PC-3 (cell line): ENCODE measurements around the gene CBFA2T3.

Source experiments
- EZH2 ChIP-seq: fragments of 300-600 bp; sonication (generic); IDR thresholded peaks from one replicate; pipeline ENCODE4 v1.6.1; 2017; ENCODE audit warnings: antibody characterized with exemption, mild to moderate bottlenecking, low read length; ENCODE audit not compliant: unreplicated experiment
- TF ChIP-seq, protein P1 (sequence below): fragments of 300-600 bp; sonication (generic); conservative IDR thresholded peaks from 2 replicates; pipeline ENCODE4 v1.5.1; 2017; ENCODE audit warnings: antibody characterized with exemption, low read depth, mild to moderate bottlenecking, low read length

DNA sequence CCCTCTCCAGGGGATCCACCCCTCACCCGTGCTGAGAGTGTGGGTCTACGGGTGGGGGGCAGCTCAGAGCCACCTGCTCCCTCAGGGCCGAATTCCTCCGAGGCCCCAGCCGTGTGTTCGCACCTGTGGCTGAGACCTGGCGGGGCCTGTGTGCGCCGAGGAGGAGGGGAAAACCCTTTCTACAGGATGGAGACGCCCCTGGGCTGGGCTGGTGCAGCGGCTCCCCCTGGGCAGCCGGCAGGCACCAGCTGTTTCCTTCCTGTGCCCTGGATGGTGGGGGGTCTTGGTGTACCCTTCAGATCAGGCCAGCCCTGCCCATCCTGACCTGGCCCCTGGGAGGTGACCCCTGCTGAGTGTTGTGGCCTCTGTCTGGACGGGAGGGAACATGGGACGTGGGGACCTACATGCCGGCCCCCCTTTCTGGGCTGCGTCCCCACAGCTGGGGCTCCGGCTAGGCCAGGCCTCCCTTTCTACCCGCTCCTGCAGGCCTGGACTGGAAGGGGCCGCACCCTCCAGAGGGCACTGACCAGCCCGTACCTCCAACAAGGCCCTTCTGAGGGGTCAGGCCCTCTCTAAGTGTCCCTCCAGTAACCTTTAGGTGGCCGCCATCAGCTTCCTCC is 82.2 kb downstream of the CBFA2T3 start:
- TF ChIP-seq, protein P1, sequence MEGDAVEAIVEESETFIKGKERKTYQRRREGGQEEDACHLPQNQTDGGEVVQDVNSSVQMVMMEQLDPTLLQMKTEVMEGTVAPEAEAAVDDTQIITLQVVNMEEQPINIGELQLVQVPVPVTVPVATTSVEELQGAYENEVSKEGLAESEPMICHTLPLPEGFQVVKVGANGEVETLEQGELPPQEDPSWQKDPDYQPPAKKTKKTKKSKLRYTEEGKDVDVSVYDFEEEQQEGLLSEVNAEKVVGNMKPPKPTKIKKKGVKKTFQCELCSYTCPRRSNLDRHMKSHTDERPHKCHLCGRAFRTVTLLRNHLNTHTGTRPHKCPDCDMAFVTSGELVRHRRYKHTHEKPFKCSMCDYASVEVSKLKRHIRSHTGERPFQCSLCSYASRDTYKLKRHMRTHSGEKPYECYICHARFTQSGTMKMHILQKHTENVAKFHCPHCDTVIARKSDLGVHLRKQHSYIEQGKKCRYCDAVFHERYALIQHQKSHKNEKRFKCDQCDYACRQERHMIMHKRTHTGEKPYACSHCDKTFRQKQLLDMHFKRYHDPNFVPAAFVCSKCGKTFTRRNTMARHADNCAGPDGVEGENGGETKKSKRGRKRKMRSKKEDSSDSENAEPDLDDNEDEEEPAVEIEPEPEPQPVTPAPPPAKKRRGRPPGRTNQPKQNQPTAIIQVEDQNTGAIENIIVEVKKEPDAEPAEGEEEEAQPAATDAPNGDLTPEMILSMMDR, result no peak
- no peak for TF ChIP-seq EZH2
